Measurements from ENCODE around the gene DNAH5. TPM values are rescaled to one million over a fixed set of nuclear protein-coding genes. Genes with fewer than 3 reads are reported as not detected.

Gene DNAH5
- total RNA-seq, 1 experiment from 2014 or later: 9.7 TPM

- Histone ChIP-seq H3K27ac (no peak overlapping the region), H3K27me3 (ENCODE audit: insufficient read depth, low read depth) (no peaks in the 10 kb centered on the region), H3K4me3 (no peak overlapping the region), H3K4me1 (replicated peaks; ENCODE audit: insufficient read depth) (no peaks in the 10 kb centered on the region), H3K9me2 (ENCODE audit: insufficient read depth) (no peaks in the 10 kb centered on the region), H3K36me3 (ENCODE audit: low read depth) (no peaks in the 10 kb centered on the region), H2AFZ (no peak overlapping the region), H3K79me2 (ENCODE audit: low read depth) (no peaks in the 10 kb centered on the region), H4K20me1 (ENCODE audit: insufficient read depth) (no peaks in the 10 kb centered on the region), H3F3A (ENCODE audit: insufficient read depth, low read depth) (no peaks in the 10 kb centered on the region), H3K9me3 (ENCODE audit: insufficient read depth, low read depth) (no peaks in the 10 kb centered on the region), H3K4me2 (no peak overlapping the region)
- CTCF ChIA-PET: no interaction called here
- no peak for TF ChIP-seq EZH2 (IDR thresholded peaks at IDR 0.05; ENCODE audit: low read depth)
- TF ChIP-seq, protein P1, sequence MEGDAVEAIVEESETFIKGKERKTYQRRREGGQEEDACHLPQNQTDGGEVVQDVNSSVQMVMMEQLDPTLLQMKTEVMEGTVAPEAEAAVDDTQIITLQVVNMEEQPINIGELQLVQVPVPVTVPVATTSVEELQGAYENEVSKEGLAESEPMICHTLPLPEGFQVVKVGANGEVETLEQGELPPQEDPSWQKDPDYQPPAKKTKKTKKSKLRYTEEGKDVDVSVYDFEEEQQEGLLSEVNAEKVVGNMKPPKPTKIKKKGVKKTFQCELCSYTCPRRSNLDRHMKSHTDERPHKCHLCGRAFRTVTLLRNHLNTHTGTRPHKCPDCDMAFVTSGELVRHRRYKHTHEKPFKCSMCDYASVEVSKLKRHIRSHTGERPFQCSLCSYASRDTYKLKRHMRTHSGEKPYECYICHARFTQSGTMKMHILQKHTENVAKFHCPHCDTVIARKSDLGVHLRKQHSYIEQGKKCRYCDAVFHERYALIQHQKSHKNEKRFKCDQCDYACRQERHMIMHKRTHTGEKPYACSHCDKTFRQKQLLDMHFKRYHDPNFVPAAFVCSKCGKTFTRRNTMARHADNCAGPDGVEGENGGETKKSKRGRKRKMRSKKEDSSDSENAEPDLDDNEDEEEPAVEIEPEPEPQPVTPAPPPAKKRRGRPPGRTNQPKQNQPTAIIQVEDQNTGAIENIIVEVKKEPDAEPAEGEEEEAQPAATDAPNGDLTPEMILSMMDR (conservative IDR thresholded peaks at IDR 0.05): no peak
- POLR2A ChIA-PET (ENCODE audit: unreplicated experiment): no interaction called here
- intact Hi-C loops (cut with micrococcal nuclease; ENCODE audit: unreplicated experiment): no loop called here
- BruUV-seq (replicated peaks): no TSS peak
- DNase-seq: no peak
Observed at GRCh38 chr5:13946111-13946510, 1.6 kb upstream of the DNAH5 start.

GRCh38 chr5:13945271-13945670, 783 bp upstream of the DNAH5 start:
- H3K79me2 ChIP-seq (ENCODE audit: low read depth): no peaks in the 10 kb centered on the region
- no peaks in the 10 kb centered on the region for H3K9me3 ChIP-seq (ENCODE audit: insufficient read depth, low read depth)
- intact Hi-C loops (cut with micrococcal nuclease; ENCODE audit: unreplicated experiment): loop anchor here (2.0 kb wide), 1 partner anchor 14 kb away; no protein-coding TSS in a partner anchor
- ChIA-PET POLR2A (ENCODE audit: unreplicated experiment) (no interaction called here), CTCF (no interaction called here)
- no peak overlapping the region for H3K4me2 ChIP-seq
- H3F3A ChIP-seq (ENCODE audit: insufficient read depth, low read depth): no peaks in the 10 kb centered on the region
- no peak overlapping the region for H3K4me3 ChIP-seq
- no peak overlapping the region for H2AFZ ChIP-seq
- H3K27me3 ChIP-seq (ENCODE audit: insufficient read depth, low read depth): no peaks in the 10 kb centered on the region
- DNase-seq: no peak
- no peaks in the 10 kb centered on the region for H3K36me3 ChIP-seq (ENCODE audit: low read depth)
- H3K4me1 ChIP-seq (replicated peaks; ENCODE audit: insufficient read depth): no peaks in the 10 kb centered on the region
- TF ChIP-seq EZH2 (IDR thresholded peaks at IDR 0.05; ENCODE audit: low read depth): no peak
- TF ChIP-seq, protein P1 (conservative IDR thresholded peaks at IDR 0.05): no peak
- H4K20me1 ChIP-seq (ENCODE audit: insufficient read depth): no peaks in the 10 kb centered on the region
- no peak overlapping the region for H3K27ac ChIP-seq
- no TSS peak for BruUV-seq (replicated peaks)
- H3K9me2 ChIP-seq (ENCODE audit: insufficient read depth): no peaks in the 10 kb centered on the region

DNA sequence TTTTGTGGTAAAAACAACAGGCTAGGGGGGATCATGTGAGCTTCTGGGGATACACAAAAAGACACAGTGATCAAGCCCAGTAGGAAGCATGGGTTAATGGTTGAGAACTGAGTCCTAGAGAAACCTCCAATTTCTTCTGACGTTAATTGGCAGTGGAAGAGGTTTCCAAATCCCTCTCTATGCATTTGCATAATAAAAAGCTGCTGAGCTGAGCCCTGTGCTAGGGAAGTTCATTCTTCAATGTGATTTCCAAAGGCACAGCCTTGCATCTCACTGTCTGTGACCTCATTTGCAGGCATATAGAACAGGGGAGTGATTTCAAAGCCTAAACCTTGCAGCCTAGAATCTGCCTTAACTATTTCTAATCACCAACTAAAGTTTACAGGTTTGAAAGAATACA, 812 bp downstream of the DNAH5 start:
- no peaks in the 10 kb centered on the region for H3F3A ChIP-seq (ENCODE audit: insufficient read depth, low read depth)
- H3K36me3 ChIP-seq (ENCODE audit: low read depth): no peaks in the 10 kb centered on the region
- CTCF ChIA-PET: no interaction called here
- H3K4me2 ChIP-seq: no peak overlapping the region
- H3K27ac ChIP-seq: no peak overlapping the region
- intact Hi-C loops (cut with micrococcal nuclease; ENCODE audit: unreplicated experiment): loop anchor here (2.0 kb wide), 1 partner anchor 13 kb away; no protein-coding TSS in a partner anchor
- H4K20me1 ChIP-seq (ENCODE audit: insufficient read depth): no peaks in the 10 kb centered on the region
- no peak overlapping the region for H2AFZ ChIP-seq
- H3K4me1 ChIP-seq (replicated peaks; ENCODE audit: insufficient read depth): no peaks in the 10 kb centered on the region
- POLR2A ChIA-PET (ENCODE audit: unreplicated experiment): no interaction called here
- TF ChIP-seq, protein P1 (conservative IDR thresholded peaks at IDR 0.05): no peak
- no peak for TF ChIP-seq EZH2 (IDR thresholded peaks at IDR 0.05; ENCODE audit: low read depth)
- H3K79me2 ChIP-seq (ENCODE audit: low read depth): no peaks in the 10 kb centered on the region
- no peaks in the 10 kb centered on the region for H3K9me2 ChIP-seq (ENCODE audit: insufficient read depth)
- H3K9me3 ChIP-seq (ENCODE audit: insufficient read depth, low read depth): no peaks in the 10 kb centered on the region
- no peaks in the 10 kb centered on the region for H3K27me3 ChIP-seq (ENCODE audit: insufficient read depth, low read depth)
- DNase-seq: no peak
- no peak overlapping the region for H3K4me3 ChIP-seq
- no TSS peak for BruUV-seq (replicated peaks)

All from PC-9 (cell line).